Hepatocyte (in vitro differentiated cells): Measurements from ENCODE around the gene SLC43A2.

Experiments
- EZH2 ChIP-seq: fragments of 200-600 bp; sonication (generic); IDR thresholded peaks from 2 replicates; pipeline ENCODE4 v1.6.1; 2016; ENCODE audit warnings: antibody characterized with exemption, mild to moderate bottlenecking, borderline replicate concordance
- EZH2phosphoT487 ChIP-seq: fragments of 200-600 bp; sonication (generic); IDR thresholded peaks from one replicate; pipeline ENCODE4 v1.6.1; 2018; ENCODE audit warnings: antibody characterized with exemption, mild to moderate bottlenecking, low read depth, moderate library complexity; ENCODE audit not compliant: unreplicated experiment, severe bottlenecking
- TF ChIP-seq, protein P1 (sequence below): fragments of 200-600 bp; sonication (generic); IDR thresholded peaks from 2 replicates; pipeline ENCODE4 v1.5.1; 2016; ENCODE audit warnings: antibody characterized with exemption, mild to moderate bottlenecking; ENCODE audit not compliant: poor library complexity

DNA sequence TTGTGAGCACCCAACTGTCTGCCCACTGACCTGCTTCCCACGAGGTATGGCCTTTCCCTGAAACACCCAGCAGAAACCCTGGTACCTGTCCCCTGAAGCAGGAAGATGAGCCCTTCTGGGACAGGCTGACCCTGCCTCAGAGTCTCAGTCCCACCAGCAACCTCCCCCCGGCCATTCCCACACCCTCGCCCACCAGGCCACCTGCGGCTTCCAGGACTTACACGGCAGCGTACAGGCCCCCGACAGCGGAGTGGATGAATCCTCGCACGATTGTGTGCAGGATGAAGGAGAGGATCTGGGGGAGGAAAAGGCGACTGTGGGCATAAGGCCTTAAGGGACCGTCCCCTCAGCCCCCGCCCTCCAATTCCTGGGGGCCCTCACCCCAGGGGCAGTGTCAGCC, 50.6 kb downstream of the SLC43A2 start:
- TF ChIP-seq, protein P1, sequence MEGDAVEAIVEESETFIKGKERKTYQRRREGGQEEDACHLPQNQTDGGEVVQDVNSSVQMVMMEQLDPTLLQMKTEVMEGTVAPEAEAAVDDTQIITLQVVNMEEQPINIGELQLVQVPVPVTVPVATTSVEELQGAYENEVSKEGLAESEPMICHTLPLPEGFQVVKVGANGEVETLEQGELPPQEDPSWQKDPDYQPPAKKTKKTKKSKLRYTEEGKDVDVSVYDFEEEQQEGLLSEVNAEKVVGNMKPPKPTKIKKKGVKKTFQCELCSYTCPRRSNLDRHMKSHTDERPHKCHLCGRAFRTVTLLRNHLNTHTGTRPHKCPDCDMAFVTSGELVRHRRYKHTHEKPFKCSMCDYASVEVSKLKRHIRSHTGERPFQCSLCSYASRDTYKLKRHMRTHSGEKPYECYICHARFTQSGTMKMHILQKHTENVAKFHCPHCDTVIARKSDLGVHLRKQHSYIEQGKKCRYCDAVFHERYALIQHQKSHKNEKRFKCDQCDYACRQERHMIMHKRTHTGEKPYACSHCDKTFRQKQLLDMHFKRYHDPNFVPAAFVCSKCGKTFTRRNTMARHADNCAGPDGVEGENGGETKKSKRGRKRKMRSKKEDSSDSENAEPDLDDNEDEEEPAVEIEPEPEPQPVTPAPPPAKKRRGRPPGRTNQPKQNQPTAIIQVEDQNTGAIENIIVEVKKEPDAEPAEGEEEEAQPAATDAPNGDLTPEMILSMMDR, result no peak
- TF ChIP-seq EZH2phosphoT487 (no peak), EZH2 (no peak)
